Fibroblast of skin of right biceps (primary cell): ENCODE measurements around the gene NFU1.

Experiments used
- DNase-seq: peaks from one replicate; pipeline ENCODE4 v3.0.0-alpha.2; 2013

The NFU1 gene

DNA sequence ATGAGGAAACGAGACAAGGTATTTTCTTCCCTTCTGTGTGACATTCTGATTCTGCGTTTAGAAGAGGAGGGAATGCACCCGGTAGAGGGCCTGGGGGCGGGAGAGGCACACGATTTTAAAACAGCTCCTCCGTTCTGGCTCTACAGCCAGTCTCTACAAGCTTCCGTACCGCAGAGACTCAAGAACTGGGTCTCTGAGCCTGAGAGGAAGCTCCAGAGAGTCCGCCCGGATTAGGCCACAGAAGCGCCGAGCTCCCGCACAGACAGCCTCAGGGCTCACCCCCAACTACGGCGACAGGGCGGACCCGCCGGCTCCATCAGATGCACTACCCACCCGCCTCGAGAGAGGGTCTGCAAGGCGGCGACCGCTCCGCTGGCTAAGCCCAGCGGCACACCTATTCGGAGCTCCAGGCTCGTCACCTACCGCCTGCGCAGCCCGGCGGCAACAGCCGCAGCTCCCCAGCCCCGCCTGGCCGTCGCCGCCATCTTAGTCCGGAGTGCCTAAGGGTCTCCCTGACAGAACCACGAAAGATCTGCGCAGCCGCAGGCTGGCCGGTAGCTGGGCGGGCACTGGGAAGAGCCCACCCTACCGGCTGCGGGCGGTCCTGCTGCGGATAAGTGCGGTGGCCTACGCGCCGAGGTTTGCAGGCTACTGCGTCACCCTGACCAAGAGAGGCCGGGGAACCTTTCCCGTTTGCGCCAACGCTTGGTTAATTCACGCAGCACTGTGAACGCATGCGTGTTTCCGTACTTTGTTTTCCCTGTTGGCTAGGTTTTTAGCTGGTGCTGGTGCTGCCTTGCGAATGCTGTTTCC, at the start of gene NFU1:
Gene NFU1 (minus strand): TSS at position 498 of the 813 bp plus-strand sequence. CDS start 13 bp downstream, at position 485.
- peak; percentile 95 for DNase-seq

DNA sequence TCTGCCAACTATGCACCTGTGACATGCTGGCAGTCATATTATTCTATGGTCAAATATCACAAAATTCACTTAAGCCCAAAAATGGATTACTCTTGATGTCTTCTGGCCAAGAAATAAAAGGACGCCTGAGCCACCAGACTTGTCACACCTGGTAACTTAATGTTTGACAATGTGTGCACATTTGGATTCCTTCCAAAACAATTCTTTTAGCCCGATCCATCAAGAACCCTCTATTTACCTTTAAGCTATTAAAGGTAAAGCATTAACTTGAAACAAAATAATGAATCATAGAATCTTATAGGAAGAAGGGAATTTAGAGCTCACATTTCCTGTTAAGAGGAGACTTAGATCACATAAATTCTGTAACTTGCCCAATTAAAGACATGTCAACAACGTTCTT, 46.5 kb upstream of the NFU1 start:
- no peak for DNase-seq

- peak; percentile 3 for DNase-seq
Measured at GRCh38 chr2:69483024-69483423, 45.8 kb upstream of the NFU1 start.

- DNase-seq: no peak
Measured at GRCh38 chr2:69482471-69482870, 45.2 kb upstream of the NFU1 start.

DNA sequence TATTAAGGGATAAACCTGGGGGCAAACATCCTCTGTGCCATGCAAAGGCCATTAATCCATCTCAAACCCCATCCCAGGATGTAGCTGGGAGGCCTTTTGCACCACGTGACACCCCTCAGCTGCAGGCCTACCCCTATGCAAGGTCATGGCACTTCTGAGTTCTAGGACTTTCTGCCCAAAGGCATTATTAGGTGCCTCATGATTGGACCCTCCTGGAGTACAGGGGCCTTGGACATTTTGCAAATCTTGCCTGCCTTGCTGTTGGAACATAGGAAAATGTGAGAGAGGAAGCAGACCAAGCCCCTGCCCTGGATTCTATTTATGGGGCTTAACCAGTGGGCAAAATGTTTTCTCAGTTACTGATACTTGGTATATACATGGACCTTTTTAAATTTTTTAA, 44.2 kb upstream of the NFU1 start:
- DNase-seq: no peak

DNA sequence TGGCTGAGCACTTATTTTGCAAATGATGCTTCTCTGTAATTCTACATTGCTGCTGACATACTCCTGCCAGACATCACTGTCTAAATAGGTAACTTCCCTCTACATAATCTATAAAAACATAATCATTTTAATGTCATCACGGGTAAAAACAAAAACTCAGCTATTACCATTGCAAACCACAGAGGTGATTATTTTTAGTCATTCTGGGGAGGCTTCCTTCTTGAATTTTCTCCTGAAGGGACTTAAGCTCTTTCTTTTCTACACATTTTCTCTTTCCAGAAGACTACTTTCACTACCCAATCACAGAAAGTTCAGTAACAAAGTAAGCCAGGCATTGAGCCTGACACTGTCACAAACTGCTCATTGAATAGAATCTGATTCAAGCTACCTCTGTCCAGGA, 40.4 kb upstream of the NFU1 start:
- DNase-seq: no peak

GRCh38 chr2:69474688-69475087, 37.5 kb upstream of the NFU1 start:
- DNase-seq: no peak

- DNase-seq: no peak
Measured at GRCh38 chr2:69471793-69472192, 34.6 kb upstream of the NFU1 start.

- no peak for DNase-seq
Measured at GRCh38 chr2:69470911-69471310, 33.7 kb upstream of the NFU1 start.

GRCh38 chr2:69469784-69470183, 32.5 kb upstream of the NFU1 start:
- peak; percentile 9 for DNase-seq

GRCh38 chr2:69469375-69469774, 32.1 kb upstream of the NFU1 start:
- no peak for DNase-seq

GRCh38 chr2:69466728-69467127, 29.5 kb upstream of the NFU1 start:
- DNase-seq: peak; percentile 12

GRCh38 chr2:69465513-69466456, 28.6 kb upstream of the NFU1 start:
- no peak for DNase-seq

DNA sequence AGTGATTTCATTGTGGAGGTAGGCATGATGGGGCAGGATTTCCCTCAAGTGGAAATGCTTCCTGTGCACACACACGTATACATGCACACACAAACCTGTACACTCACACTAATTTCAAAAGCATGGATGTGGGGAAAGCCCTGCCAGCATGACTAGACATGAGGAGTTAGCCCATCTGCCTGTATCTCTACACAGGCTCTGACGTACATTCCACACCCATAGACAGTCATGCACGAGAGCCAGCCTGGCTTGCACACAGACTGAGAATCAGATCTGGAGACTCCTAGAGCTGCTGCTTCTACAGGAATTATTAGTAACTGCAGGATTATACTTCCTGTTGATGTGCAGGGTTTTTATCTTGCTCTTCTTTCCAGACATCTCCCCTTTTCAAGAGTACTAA, 27.3 kb upstream of the NFU1 start:
- peak; percentile 59 for DNase-seq

DNA sequence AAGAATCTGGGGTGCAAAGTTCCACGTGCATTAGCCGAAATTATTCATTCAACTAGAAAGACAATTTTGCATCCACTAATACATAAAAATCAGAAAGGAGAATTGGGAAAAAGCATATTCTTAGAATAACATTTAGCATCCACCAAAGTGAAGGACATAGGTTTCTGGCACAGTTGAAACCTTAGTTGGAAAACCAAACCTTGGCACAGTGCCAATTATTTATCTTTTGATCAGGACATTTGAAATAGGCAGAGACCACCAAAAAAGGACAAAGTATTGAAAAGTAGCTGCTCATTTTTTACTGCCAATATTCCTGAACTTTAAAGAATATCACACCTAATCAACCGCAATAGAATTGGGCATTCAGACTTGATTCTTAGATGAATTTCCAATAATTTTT, 25.5 kb upstream of the NFU1 start:
- DNase-seq: no peak

DNA sequence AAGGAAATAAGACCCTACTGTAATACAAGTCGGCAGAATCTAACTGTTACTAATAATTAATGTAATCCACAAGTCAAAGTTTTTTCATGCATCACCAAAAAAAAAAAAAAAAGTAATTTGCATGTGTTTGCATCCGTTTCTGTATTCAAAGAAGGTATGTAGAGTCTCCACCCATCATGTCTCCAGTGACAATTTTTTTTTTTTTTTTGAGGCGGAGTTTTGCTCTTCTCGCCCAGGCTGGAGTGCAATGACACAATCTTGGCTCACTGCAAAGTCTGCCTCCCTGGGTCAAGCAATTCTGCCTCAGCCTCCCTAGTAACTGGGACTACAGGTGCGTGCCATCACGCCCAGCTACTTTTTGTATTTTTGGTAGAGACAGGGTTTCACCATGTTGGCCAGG, 24.2 kb upstream of the NFU1 start:
- DNase-seq: no peak

- DNase-seq: no peak
Measured at GRCh38 chr2:69459936-69460335, 22.7 kb upstream of the NFU1 start.

- no peak for DNase-seq
Measured at GRCh38 chr2:69456950-69457445, 19.8 kb upstream of the NFU1 start.

DNA sequence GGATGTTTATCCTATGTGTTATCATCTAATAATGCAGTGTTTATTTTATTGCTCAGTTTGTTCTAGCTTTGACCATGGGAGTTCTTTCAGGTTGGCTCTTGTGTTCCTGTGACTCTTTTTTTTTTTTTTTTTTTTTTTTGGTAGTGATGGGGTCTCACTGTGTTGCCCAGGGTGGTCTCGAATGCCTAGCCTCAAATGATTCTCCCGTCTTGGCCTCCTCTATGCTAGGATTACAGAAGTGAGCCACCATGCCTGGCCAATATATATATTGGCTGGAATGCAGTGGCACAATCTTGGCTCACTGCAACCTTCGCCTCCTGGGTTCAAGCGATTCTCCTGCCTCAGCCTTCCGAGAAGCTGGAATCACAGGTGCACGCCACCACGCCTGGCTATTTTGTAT, 18.9 kb upstream of the NFU1 start:
- DNase-seq: no peak

DNA sequence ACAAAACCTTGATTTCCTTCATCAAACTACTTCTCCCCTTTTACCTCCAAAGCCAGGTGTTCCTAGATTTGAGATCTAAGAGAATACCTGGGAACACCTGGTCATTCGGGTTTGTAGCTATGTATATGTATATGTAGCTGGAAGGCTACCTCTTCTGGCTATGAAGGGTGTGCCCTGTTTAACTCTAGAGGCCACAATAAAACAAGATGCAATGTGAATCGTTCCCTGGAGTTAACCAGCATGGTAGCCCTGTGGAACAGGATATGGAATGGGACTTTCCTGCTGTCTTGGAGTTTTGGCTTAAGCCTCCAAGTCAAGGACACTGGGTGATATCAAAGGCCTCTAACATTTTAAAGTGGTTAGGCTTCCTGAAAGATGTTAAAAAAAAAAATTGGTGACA, 17.7 kb upstream of the NFU1 start:
- no peak for DNase-seq

GRCh38 chr2:69453475-69454129, 16.4 kb upstream of the NFU1 start:
- DNase-seq: no peak

- DNase-seq: no peak
Measured at GRCh38 chr2:69452687-69453086, 15.5 kb upstream of the NFU1 start.

- DNase-seq: no peak
Measured at GRCh38 chr2:69450735-69451416, 13.6 kb upstream of the NFU1 start.
